SK-N-SH treated with all-trans-retinoic acid at 6 μM for 48 hours (cell line): ENCODE results near the gene ANKRD29.

Experiments
- ATAC-seq: fragments of 200-7000 bp; cut with Tn5 transposase; 3 replicates; pipeline ENCODE4 v1.9.1; 2020; ENCODE audit warnings: mild to moderate bottlenecking, moderate library complexity
- BACH2 ChIP-seq: fragments of 250-450 bp; sonication (Bioruptor Pico); IDR thresholded peaks from 2 replicates; pipeline ENCODE4 v1.9.0; 2021; ENCODE audit warnings: mild to moderate bottlenecking, borderline replicate concordance
- CREB5 ChIP-seq: fragments of 250-450 bp; sonication (Bioruptor Pico); IDR thresholded peaks from 2 replicates; pipeline ENCODE4 v1.5.1; 2020; ENCODE audit warnings: low read depth, mild to moderate bottlenecking, moderate library complexity
- CSDC2 ChIP-seq: fragments of 250-450 bp; sonication (Bioruptor Pico); IDR thresholded peaks from 2 replicates; pipeline ENCODE4 v1.5.0; 2020; ENCODE audit warnings: mild to moderate bottlenecking, moderate library complexity
- ESRRG ChIP-seq: fragments of 250-450 bp; sonication (Bioruptor Pico); IDR thresholded peaks from 2 replicates; pipeline ENCODE4 v1.6.1; 2021; ENCODE audit warnings: mild to moderate bottlenecking
- GLIS3 ChIP-seq: fragments of 250-450 bp; sonication (Bioruptor Pico); IDR thresholded peaks from 2 replicates; pipeline ENCODE4 v1.5.0; 2020; ENCODE audit warnings: mild to moderate bottlenecking, moderate library complexity
- ISL1 ChIP-seq: fragments of 250-450 bp; sonication (Bioruptor Pico); IDR thresholded peaks from 2 replicates; pipeline ENCODE4 v2.1.2; 2022; ENCODE audit warnings: mild to moderate bottlenecking, moderate library complexity
- OSR1 ChIP-seq: fragments of 250-450 bp; sonication (Bioruptor Pico); IDR thresholded peaks from 2 replicates; pipeline ENCODE4 v1.8.0; 2022; ENCODE audit warnings: moderate library complexity, mild to moderate bottlenecking, inconsistent platforms
- PATZ1 ChIP-seq: fragments of 250-450 bp; sonication (Bioruptor Pico); IDR thresholded peaks from 2 replicates; pipeline ENCODE4 v1.8.0; 2020; ENCODE audit warnings: mild to moderate bottlenecking, moderate library complexity, borderline replicate concordance
- POU6F1 ChIP-seq: fragments of 250-450 bp; sonication (Bioruptor Pico); IDR thresholded peaks from 2 replicates; pipeline ENCODE4 v1.8.0; 2021; ENCODE audit warnings: low read depth, mild to moderate bottlenecking, moderate library complexity, borderline replicate concordance
- PPARA ChIP-seq: fragments of 250-450 bp; sonication (Bioruptor Pico); IDR thresholded peaks from 2 replicates; pipeline ENCODE4 v1.5.0; 2020; ENCODE audit warnings: mild to moderate bottlenecking, borderline replicate concordance
- RARB ChIP-seq: fragments of 250-450 bp; sonication (Bioruptor Pico); IDR thresholded peaks from 2 replicates; pipeline ENCODE4 v1.8.0; 2021; ENCODE audit warnings: mild to moderate bottlenecking, moderate library complexity
- SNAI2 ChIP-seq: fragments of 250-450 bp; sonication (Bioruptor Pico); IDR thresholded peaks from 2 replicates; pipeline ENCODE4 v1.5.0; 2020; ENCODE audit warnings: mild to moderate bottlenecking, moderate library complexity
- TSHZ2 ChIP-seq: fragments of 250-450 bp; sonication (Bioruptor Pico); IDR thresholded peaks from 2 replicates; pipeline ENCODE4 v1.5.0; 2020; ENCODE audit warnings: mild to moderate bottlenecking, moderate library complexity
- ZC3H10 ChIP-seq: fragments of 250-450 bp; sonication (Bioruptor Pico); IDR thresholded peaks from 2 replicates; pipeline ENCODE4 v1.5.1; 2021; ENCODE audit warnings: mild to moderate bottlenecking, moderate library complexity
- ZFP3 ChIP-seq: fragments of 250-450 bp; sonication (Bioruptor Pico); IDR thresholded peaks from 2 replicates; pipeline ENCODE4 v1.5.0; 2020; ENCODE audit warnings: mild to moderate bottlenecking, moderate library complexity
- ZFP30 ChIP-seq: fragments of 450-650 bp; formaldehyde crosslinking; IDR thresholded peaks from 2 replicates; pipeline ENCODE4 v1.5.0; 2022; ENCODE audit warnings: mild to moderate bottlenecking, moderate library complexity
- ZNF565 ChIP-seq: fragments of 450-650 bp; formaldehyde crosslinking; conservative IDR thresholded peaks from 2 replicates; pipeline ENCODE4 v1.5.0; 2020; ENCODE audit warnings: low read depth, mild to moderate bottlenecking, moderate library complexity
- ZNF70 ChIP-seq: fragments of 450-650 bp; formaldehyde crosslinking; IDR thresholded peaks from 2 replicates; pipeline ENCODE4 v1.5.0; 2020; ENCODE audit warnings: mild to moderate bottlenecking, moderate library complexity
- ZNF8 ChIP-seq: fragments of 450-650 bp; formaldehyde crosslinking; IDR thresholded peaks from 2 replicates; pipeline ENCODE4 v1.5.0; 2020; ENCODE audit warnings: mild to moderate bottlenecking, moderate library complexity

Gene ANKRD29

GRCh38 chr18:23684515-23685197 is 21.9 kb upstream of the ANKRD29 start:
- TF ChIP-seq ISL1 (peak; percentile 59), ZFP3 (CRISPR knock-in tag) (no peak)

GRCh38 chr18:23683671-23684070 is 21.0 kb upstream of the ANKRD29 start:
- no peak for TF ChIP-seq SNAI2 (CRISPR knock-in tag)
- no peak for TF ChIP-seq ESRRG
- TF ChIP-seq RARB = no peak
- TF ChIP-seq ZFP30 (CRISPR knock-in tag) = no peak
- no peak for TF ChIP-seq ZNF70 (CRISPR knock-in tag)
- no peak for TF ChIP-seq CREB5
- ATAC-seq = no peak

More at GRCh38 chr18:23684515-23685197, 21.9 kb upstream of the ANKRD29 start:
- peak; percentile 21; the same call in 2 of the 3 replicates for ATAC-seq

GRCh38 chr18:23683155-23683554 is 20.4 kb upstream of the ANKRD29 start:
- no peak for TF ChIP-seq ISL1
- TF ChIP-seq CSDC2 (CRISPR knock-in tag) = no peak
- no peak for TF ChIP-seq ZNF8 (CRISPR knock-in tag)
- TF ChIP-seq ZNF565 (CRISPR knock-in tag) = no peak
- TF ChIP-seq TSHZ2 = no peak
- TF ChIP-seq ZC3H10 = no peak
- TF ChIP-seq BACH2 (CRISPR knock-in tag) = no peak
- no peak for TF ChIP-seq OSR1 (CRISPR knock-in tag)
- TF ChIP-seq GLIS3 (CRISPR knock-in tag) = no peak
- no peak for TF ChIP-seq ZNF70 (CRISPR knock-in tag)
- TF ChIP-seq SNAI2 (CRISPR knock-in tag) = no peak
- no peak for TF ChIP-seq POU6F1 (CRISPR knock-in tag)
- no peak for TF ChIP-seq PATZ1 (CRISPR knock-in tag)
- ATAC-seq = no peak

- no peak for ATAC-seq
- TF ChIP-seq ESRRG (no peak), ZNF70 (CRISPR knock-in tag) (no peak), PPARA (CRISPR knock-in tag) (no peak), POU6F1 (CRISPR knock-in tag) (no peak), GLIS3 (CRISPR knock-in tag) (no peak), TSHZ2 (no peak), ZC3H10 (no peak), ISL1 (no peak), ZFP3 (CRISPR knock-in tag) (no peak), ZFP30 (CRISPR knock-in tag) (no peak)
Measured at GRCh38 chr18:23682472-23682871, 19.8 kb upstream of the ANKRD29 start.
